NCI-H1436 (cell line): ENCODE data around the gene FUCA1.
A peak's percentile ranks its signal among the peaks of the same experiment; 100 is the strongest.

Source experiments
- DNase-seq: peaks from one replicate; lab custom pipeline; 2025; lab: John Stamatoyannopoulos, UW

Gene FUCA1

GRCh38 chr1:23801338-23801748, 66.7 kb downstream of the FUCA1 start:
- no peak for DNase-seq

GRCh38 chr1:23800400-23801337, 67.4 kb downstream of the FUCA1 start, which contains the start of gene GALE:
Gene GALE (minus strand): TSS chr1:23800754. CDS start chr1:23799007, 1,747 bp downstream.
- DNase-seq, result peak; percentile 91

- DNase-seq, result no peak
These were observed 68.3 kb downstream of the FUCA1 start for GRCh38 chr1:23799570-23800399.

GRCh38 chr1:23799255-23799569, 68.9 kb downstream of the FUCA1 start:
- DNase-seq, result no peak

- DNase-seq, result no peak
These were observed 69.4 kb downstream of the FUCA1 start for GRCh38 chr1:23798662-23799142.

- no peak for DNase-seq
These were observed 70.3 kb downstream of the FUCA1 start for GRCh38 chr1:23797478-23798448.

GRCh38 chr1:23796466-23797271, 71.4 kb downstream of the FUCA1 start:
- no peak for DNase-seq

GRCh38 chr1:23795676-23796465, 72.2 kb downstream of the FUCA1 start:
- no peak for DNase-seq
